ENCODE data around the gene OXLD1.

The OXLD1 gene

GRCh38 chr17:81690549-81690948 is 24.1 kb upstream of the OXLD1 start:
- Histone ChIP-seq H3K27me3 (ENCODE audit: insufficient read depth, low read length) (no peaks in the 10 kb centered on the region), H3K27ac (ENCODE audit: low read depth, low read length) (no peak overlapping the region), H3K79me2 (ENCODE audit: control insufficient read depth, insufficient read depth, low read length, unreplicated experiment) (peaks cover 62% of the 10 kb centered on the region), H3K4me1 (ENCODE audit: control insufficient read depth, insufficient read depth, low read length, unreplicated experiment) (peaks cover 5% of the 10 kb centered on the region), H3K36me3 (ENCODE audit: insufficient read depth, low read length) (peaks cover 41% of the 10 kb centered on the region; the same call in 1 of the 2 replicates), H3K4me3 (ENCODE audit: low read depth, low read length) (no peak overlapping the region), H2AFZ (ENCODE audit: low read length, unreplicated experiment) (no peak overlapping the region)

GRCh38 chr17:81690066-81690465 is 23.7 kb upstream of the OXLD1 start:
- Histone ChIP-seq H3K79me2 (ENCODE audit: control insufficient read depth, insufficient read depth, low read length, unreplicated experiment) (peaks cover 64% of the 10 kb centered on the region), H2AFZ (ENCODE audit: low read length, unreplicated experiment) (no peak overlapping the region), H3K4me3 (ENCODE audit: low read depth, low read length) (no peak overlapping the region), H3K27me3 (ENCODE audit: insufficient read depth, low read length) (no peaks in the 10 kb centered on the region), H3K27ac (ENCODE audit: low read depth, low read length) (no peak overlapping the region), H3K36me3 (ENCODE audit: insufficient read depth, low read length) (peaks cover 36% of the 10 kb centered on the region; the same call in 1 of the 2 replicates), H3K4me1 (ENCODE audit: control insufficient read depth, insufficient read depth, low read length, unreplicated experiment) (peaks cover 9% of the 10 kb centered on the region)

GRCh38 chr17:81688616-81689015 is 22.2 kb upstream of the OXLD1 start:
- Histone ChIP-seq H3K4me3 (ENCODE audit: low read depth, low read length) (no peak overlapping the region), H3K79me2 (ENCODE audit: control insufficient read depth, insufficient read depth, low read length, unreplicated experiment) (peaks cover 69% of the 10 kb centered on the region), H3K27ac (ENCODE audit: low read depth, low read length) (no peak overlapping the region), H3K36me3 (ENCODE audit: insufficient read depth, low read length) (peaks cover 36% of the 10 kb centered on the region; the same call in 1 of the 2 replicates), H2AFZ (ENCODE audit: low read length, unreplicated experiment) (no peak overlapping the region), H3K4me1 (ENCODE audit: control insufficient read depth, insufficient read depth, low read length, unreplicated experiment) (peaks cover 9% of the 10 kb centered on the region), H3K27me3 (ENCODE audit: insufficient read depth, low read length) (no peaks in the 10 kb centered on the region)

GRCh38 chr17:81687770-81688541 is 21.6 kb upstream of the OXLD1 start:
- Histone ChIP-seq H3K36me3 (ENCODE audit: insufficient read depth, low read length) (peaks cover 36% of the 10 kb centered on the region; the same call in 1 of the 2 replicates), H2AFZ (ENCODE audit: low read length, unreplicated experiment) (no peak overlapping the region)

DNA sequence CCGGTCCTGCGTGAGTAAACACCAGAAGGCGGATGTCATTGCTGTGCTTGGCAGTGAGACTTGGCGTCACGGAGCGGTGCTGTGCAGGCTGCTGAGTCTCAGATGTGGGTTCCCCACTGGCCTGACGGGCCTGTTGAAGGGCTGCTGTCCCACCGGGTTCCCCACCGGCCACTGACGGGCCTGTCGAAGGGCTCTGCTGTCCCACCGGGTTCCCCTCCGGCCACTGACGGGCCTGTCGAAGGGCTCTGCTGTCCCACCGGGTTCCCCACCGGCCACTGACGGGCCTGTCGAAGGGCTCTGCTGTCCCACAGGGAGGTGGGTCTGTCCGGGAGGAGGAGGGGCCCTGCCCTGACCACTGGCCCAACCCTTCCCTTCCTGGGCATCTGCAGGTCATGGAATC is 20.2 kb upstream of the OXLD1 start:
- Histone ChIP-seq H3K27me3 (ENCODE audit: insufficient read depth, low read length) (no peaks in the 10 kb centered on the region), H3K79me2 (ENCODE audit: control insufficient read depth, insufficient read depth, low read length, unreplicated experiment) (peaks cover 79% of the 10 kb centered on the region), H2AFZ (ENCODE audit: low read length, unreplicated experiment) (no peak overlapping the region), H3K27ac (ENCODE audit: low read depth, low read length) (no peak overlapping the region), H3K4me1 (ENCODE audit: control insufficient read depth, insufficient read depth, low read length, unreplicated experiment) (peaks cover 14% of the 10 kb centered on the region), H3K36me3 (ENCODE audit: insufficient read depth, low read length) (peaks cover 29% of the 10 kb centered on the region; the same call in 1 of the 2 replicates), H3K4me3 (ENCODE audit: low read depth, low read length) (no peak overlapping the region)

More at GRCh38 chr17:81687770-81688541, 21.6 kb upstream of the OXLD1 start:
- no peak overlapping the region for H3K27ac ChIP-seq (ENCODE audit: low read depth, low read length)
- no peaks in the 10 kb centered on the region for H3K27me3 ChIP-seq (ENCODE audit: insufficient read depth, low read length)
- H3K4me1 ChIP-seq (ENCODE audit: control insufficient read depth, insufficient read depth, low read length, unreplicated experiment), result peaks cover 9% of the 10 kb centered on the region
- H3K79me2 ChIP-seq (ENCODE audit: control insufficient read depth, insufficient read depth, low read length, unreplicated experiment), result peaks cover 74% of the 10 kb centered on the region
- H3K4me3 ChIP-seq (ENCODE audit: low read depth, low read length), result no peak overlapping the region

GRCh38 chr17:81685108-81685507 is 18.7 kb upstream of the OXLD1 start:
- no peak overlapping the region for H2AFZ ChIP-seq (ENCODE audit: low read length, unreplicated experiment)
- H3K79me2 ChIP-seq (ENCODE audit: control insufficient read depth, insufficient read depth, low read length, unreplicated experiment), result peaks cover 72% of the 10 kb centered on the region
- peaks cover 21% of the 10 kb centered on the region; the same call in 1 of the 2 replicates for H3K36me3 ChIP-seq (ENCODE audit: insufficient read depth, low read length)
- H3K4me1 ChIP-seq (ENCODE audit: control insufficient read depth, insufficient read depth, low read length, unreplicated experiment), result peaks cover 14% of the 10 kb centered on the region
- H3K27ac ChIP-seq (ENCODE audit: low read depth, low read length), result peak overlapping the region; percentile 97
- H3K4me3 ChIP-seq (ENCODE audit: low read depth, low read length), result peak overlapping the region; percentile 93
- no peaks in the 10 kb centered on the region for H3K27me3 ChIP-seq (ENCODE audit: insufficient read depth, low read length)

- peaks cover 14% of the 10 kb centered on the region for H3K4me1 ChIP-seq (ENCODE audit: control insufficient read depth, insufficient read depth, low read length, unreplicated experiment)
- peak overlapping the region; percentile 97 for H3K27ac ChIP-seq (ENCODE audit: low read depth, low read length)
- no peaks in the 10 kb centered on the region for H3K27me3 ChIP-seq (ENCODE audit: insufficient read depth, low read length)
- H3K36me3 ChIP-seq (ENCODE audit: insufficient read depth, low read length), result peaks cover 21% of the 10 kb centered on the region; the same call in 1 of the 2 replicates
- H3K79me2 ChIP-seq (ENCODE audit: control insufficient read depth, insufficient read depth, low read length, unreplicated experiment), result peaks cover 69% of the 10 kb centered on the region
- H2AFZ ChIP-seq (ENCODE audit: low read length, unreplicated experiment), result no peak overlapping the region
- peak overlapping the region; percentile 93 for H3K4me3 ChIP-seq (ENCODE audit: low read depth, low read length)
Observed at GRCh38 chr17:81684442-81684911, 18.1 kb upstream of the OXLD1 start.

GRCh38 chr17:81683584-81684441 is 17.4 kb upstream of the OXLD1 start, which contains the start of the genes ARL16 and HGS:
Gene ARL16 (minus strand): TSS chr17:81683797. CDS start chr17:81683753, 44 bp downstream.
Gene HGS (plus strand): TSS chr17:81684011. CDS start chr17:81684067, 56 bp downstream.
- Histone ChIP-seq H3K79me2 (ENCODE audit: control insufficient read depth, insufficient read depth, low read length, unreplicated experiment) (peaks cover 63% of the 10 kb centered on the region), H3K4me3 (ENCODE audit: low read depth, low read length) (peak within 1 kb of the TSS; percentile 93), H3K36me3 (ENCODE audit: insufficient read depth, low read length) (peaks cover 21% of the 10 kb centered on the region; the same call in 1 of the 2 replicates), H2AFZ (ENCODE audit: low read length, unreplicated experiment) (peak within 1 kb of the TSS; percentile 53), H3K4me1 (ENCODE audit: control insufficient read depth, insufficient read depth, low read length, unreplicated experiment) (peaks cover 14% of the 10 kb centered on the region), H3K27me3 (ENCODE audit: insufficient read depth, low read length) (no peaks in the 10 kb centered on the region), H3K27ac (ENCODE audit: low read depth, low read length) (peak within 1 kb of the TSS; percentile 97)

- Histone ChIP-seq H2AFZ (ENCODE audit: low read length, unreplicated experiment) (peak overlapping the region; percentile 53), H3K27ac (ENCODE audit: low read depth, low read length) (peak overlapping the region; percentile 55; the same call in 1 of the 2 replicates), H3K4me3 (ENCODE audit: low read depth, low read length) (peak overlapping the region; percentile 93), H3K4me1 (ENCODE audit: control insufficient read depth, insufficient read depth, low read length, unreplicated experiment) (peaks cover 14% of the 10 kb centered on the region), H3K27me3 (ENCODE audit: insufficient read depth, low read length) (no peaks in the 10 kb centered on the region), H3K36me3 (ENCODE audit: insufficient read depth, low read length) (peaks cover 16% of the 10 kb centered on the region; the same call in 1 of the 2 replicates), H3K79me2 (ENCODE audit: control insufficient read depth, insufficient read depth, low read length, unreplicated experiment) (peaks cover 57% of the 10 kb centered on the region)
Observed at GRCh38 chr17:81683208-81683583, 16.8 kb upstream of the OXLD1 start.

- Histone ChIP-seq H3K4me1 (ENCODE audit: control insufficient read depth, insufficient read depth, low read length, unreplicated experiment) (peaks cover 14% of the 10 kb centered on the region), H3K27ac (ENCODE audit: low read depth, low read length) (peak overlapping the region; percentile 55; the same call in 1 of the 2 replicates), H3K36me3 (ENCODE audit: insufficient read depth, low read length) (peaks cover 16% of the 10 kb centered on the region; the same call in 1 of the 2 replicates), H3K79me2 (ENCODE audit: control insufficient read depth, insufficient read depth, low read length, unreplicated experiment) (peaks cover 52% of the 10 kb centered on the region), H3K4me3 (ENCODE audit: low read depth, low read length) (peak overlapping the region; percentile 93), H3K27me3 (ENCODE audit: insufficient read depth, low read length) (no peaks in the 10 kb centered on the region), H2AFZ (ENCODE audit: low read length, unreplicated experiment) (no peak overlapping the region)
Observed at GRCh38 chr17:81682565-81683207, 16.3 kb upstream of the OXLD1 start.
